GM12874 (cell line): ENCODE data around the gene SLC25A6.

Source experiments
- TF ChIP-seq, protein P1 (sequence below): IDR thresholded peaks from 2 replicates; pipeline ENCODE4 v1.5.1; 2011; ENCODE audit warnings: low read depth, mild to moderate bottlenecking, control low read depth, low read length, moderate library complexity; ENCODE audit not compliant: insufficient read depth

SLC25A6 gene

DNA sequence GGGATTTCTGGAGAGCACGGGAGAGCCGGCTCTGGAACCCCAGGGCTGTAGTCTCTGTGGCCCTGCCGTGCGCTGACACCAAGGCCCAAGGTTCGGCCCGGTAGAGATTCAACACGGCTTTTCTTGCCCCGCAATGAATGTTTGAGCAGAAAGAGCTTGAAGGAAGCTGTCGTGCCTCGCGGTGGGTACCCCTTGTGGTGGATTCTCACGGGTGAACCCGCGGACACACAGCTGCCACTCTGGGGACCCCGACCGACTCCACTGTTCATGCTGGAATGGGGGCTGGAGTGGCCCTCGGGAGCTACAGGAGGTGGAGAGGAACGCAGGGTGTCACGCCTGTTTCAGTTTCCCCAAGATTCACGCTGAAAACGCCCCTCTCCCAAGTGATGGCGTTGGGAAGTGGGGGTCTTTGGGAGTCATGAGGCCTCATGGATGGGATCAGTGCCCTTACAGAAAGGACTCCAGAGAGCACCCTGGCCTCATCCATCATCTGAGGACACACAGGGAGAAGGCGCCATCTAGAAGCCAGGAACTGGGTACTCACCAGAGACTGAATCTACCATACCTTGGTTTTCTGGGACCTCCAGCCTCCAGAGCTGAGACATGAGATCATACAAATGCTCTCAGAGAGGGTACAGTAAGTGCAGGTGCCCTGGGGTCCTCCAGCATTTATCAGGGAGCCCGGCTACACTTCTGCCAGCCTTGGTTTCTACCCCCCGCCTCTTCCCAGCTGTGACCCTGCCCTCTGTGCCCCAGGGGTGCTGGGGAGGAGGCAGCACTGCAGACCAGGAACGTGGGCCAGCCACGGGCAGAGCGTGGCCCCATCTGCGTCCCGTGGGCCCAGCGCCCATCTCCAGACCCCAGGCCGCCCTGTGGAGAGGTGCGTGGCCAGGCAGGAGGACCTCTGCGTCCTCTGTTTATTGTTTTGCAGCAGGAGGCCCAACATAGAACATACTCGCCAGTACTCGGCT is 6.4 kb downstream of the SLC25A6 start:
- TF ChIP-seq, protein P1, sequence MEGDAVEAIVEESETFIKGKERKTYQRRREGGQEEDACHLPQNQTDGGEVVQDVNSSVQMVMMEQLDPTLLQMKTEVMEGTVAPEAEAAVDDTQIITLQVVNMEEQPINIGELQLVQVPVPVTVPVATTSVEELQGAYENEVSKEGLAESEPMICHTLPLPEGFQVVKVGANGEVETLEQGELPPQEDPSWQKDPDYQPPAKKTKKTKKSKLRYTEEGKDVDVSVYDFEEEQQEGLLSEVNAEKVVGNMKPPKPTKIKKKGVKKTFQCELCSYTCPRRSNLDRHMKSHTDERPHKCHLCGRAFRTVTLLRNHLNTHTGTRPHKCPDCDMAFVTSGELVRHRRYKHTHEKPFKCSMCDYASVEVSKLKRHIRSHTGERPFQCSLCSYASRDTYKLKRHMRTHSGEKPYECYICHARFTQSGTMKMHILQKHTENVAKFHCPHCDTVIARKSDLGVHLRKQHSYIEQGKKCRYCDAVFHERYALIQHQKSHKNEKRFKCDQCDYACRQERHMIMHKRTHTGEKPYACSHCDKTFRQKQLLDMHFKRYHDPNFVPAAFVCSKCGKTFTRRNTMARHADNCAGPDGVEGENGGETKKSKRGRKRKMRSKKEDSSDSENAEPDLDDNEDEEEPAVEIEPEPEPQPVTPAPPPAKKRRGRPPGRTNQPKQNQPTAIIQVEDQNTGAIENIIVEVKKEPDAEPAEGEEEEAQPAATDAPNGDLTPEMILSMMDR: no peak

GRCh38 chrX:1384658-1385252 is 7.2 kb downstream of the SLC25A6 start:
- TF ChIP-seq, protein P1: no peak

DNA sequence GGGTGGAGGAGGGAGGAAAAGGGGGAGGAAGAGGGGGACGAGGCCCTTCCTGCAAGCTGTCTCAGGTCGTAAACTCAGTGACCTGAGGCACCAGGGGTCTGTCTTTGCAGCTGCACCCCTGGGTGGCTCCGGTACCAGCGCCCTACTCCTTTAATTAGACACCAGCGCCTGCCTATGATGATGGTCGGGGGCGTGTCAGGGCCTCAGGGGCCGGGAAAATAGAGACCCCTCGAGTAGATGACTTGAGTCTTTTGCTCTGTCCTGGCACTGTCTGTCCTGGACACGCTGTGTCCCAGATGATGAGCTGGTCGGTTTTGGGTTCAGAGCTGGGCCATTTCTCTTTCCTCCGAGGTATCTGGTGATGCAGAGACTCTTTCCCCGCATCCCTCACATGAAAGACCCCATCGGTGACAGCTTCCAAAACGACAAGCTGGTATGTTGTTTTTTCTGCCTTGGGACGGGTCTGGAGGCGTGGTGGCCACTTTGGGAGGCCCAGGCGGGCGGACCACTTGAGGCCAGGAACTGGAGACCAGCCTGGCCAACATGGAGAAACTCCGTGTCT is 11.2 kb downstream of the SLC25A6 start:
- TF ChIP-seq, protein P1: no peak

DNA sequence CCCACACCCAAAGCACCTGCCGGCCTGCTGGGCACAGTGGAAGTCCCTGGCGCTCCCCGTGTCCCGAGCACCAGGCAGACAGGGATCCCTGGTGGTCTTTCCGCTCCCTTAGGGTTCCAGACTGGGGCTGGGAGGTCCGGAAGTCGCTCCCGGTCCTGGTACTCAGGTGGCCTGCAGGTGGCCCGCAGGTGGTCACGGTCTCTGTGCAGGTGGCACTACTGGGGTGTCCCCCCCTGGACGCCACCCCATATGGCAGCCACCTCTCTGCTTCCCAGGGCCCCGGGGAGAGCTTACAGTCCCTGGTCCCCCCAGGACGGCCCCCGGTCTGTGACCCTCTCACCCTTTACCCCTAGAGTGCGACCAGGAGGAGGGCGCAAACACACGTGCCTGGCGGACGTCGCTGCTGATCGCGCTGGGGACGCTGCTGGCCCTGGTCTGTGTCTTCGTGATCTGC is 13.6 kb downstream of the SLC25A6 start:
- TF ChIP-seq, protein P1: no peak

DNA sequence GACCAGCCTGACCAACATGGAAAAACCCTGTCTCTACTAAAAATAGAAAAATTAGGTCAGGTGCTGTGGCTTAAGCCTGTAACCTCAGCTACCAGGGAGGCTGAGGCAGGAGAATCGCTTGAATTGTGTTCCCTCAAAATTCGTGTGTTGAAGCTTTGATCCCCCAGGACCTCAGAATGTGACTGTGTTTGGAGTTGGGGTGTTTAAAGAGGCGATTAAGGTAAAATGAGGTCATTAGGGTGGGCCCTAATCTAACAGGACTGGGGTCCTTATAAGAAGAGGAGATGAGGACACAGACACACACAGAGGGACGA is 23.6 kb downstream of the SLC25A6 start:
- TF ChIP-seq, protein P1: no peak

- TF ChIP-seq, protein P1: no peak
Observed at GRCh38 chrX:1361910-1362309, 30.0 kb downstream of the SLC25A6 start.

- TF ChIP-seq, protein P1: no peak
Observed at GRCh38 chrX:1361275-1361674, 30.6 kb downstream of the SLC25A6 start.
